Measurements from ENCODE around the gene PTPRH. TPM values are rescaled to one million over a fixed set of nuclear protein-coding genes. Genes with fewer than 3 reads are reported as not detected.

The PTPRH gene
- total and polyA plus RNA-seq, 9 of the 15 experiments (the other 6 are each of a cell fraction or from before 2014, with no cell fraction given) = 0.87 to 34.3 (median 22.7) TPM

GRCh38 chr19:55176076-55176475 lies 33.2 kb downstream of the PTPRH start (continued):
- TF ChIP-seq ZBTB34 (CRISPR knock-in tag; IDR thresholded peaks at IDR 0.05) = no peak
- no peak for TF ChIP-seq GATAD2B (IDR thresholded peaks at IDR 0.05; ENCODE audit: borderline replicate concordance)
- no peak for TF ChIP-seq BRF2 (IDR thresholded peaks at IDR 0.05; ENCODE audit: borderline replicate concordance, insufficient read depth, insufficient read length)
- TF ChIP-seq LARP7 (IDR thresholded peaks at IDR 0.05) = no peak
- TF ChIP-seq ZBTB7A (IDR thresholded peaks at IDR 0.05; ENCODE audit: borderline replicate concordance, control insufficient read depth, low read depth, low read length) = no peak
- TF ChIP-seq SFPQ (IDR thresholded peaks at IDR 0.05; ENCODE audit: low read depth, low read length) = no peak
- no peak for TF ChIP-seq DIDO1 (tag; IDR thresholded peaks at IDR 0.05; ENCODE audit: low read depth)
- no peak for TF ChIP-seq RNF219 (CRISPR knock-in tag; IDR thresholded peaks at IDR 0.05)
- no peak; a peak in 1 of 4 replicates for TF ChIP-seq MAZ (CRISPR knock-in tag; conservative IDR thresholded peaks at IDR 0.05 in 1 of 2, IDR thresholded peaks at IDR 0.05 in 1 of 2)
- no peak for TF ChIP-seq CREB5 (CRISPR knock-in tag; IDR thresholded peaks at IDR 0.05)
- no peak for TF ChIP-seq SMAD1 (IDR thresholded peaks at IDR 0.05; ENCODE audit: low read depth, low read length, partially characterized antibody)
- 0 out of 4 replicates have a peak, but pooled peaks of 1 of the 2 experiments have one; percentile 35 for TF ChIP-seq TRIM24 (IDR thresholded peaks at IDR 0.05)
- TF ChIP-seq USF1 (CRISPR knock-in tag; IDR thresholded peaks at IDR 0.05) = no peak
- TF ChIP-seq MYNN (IDR thresholded peaks at IDR 0.05) = no peak
- TF ChIP-seq MYNN (CRISPR knock-in tag; IDR thresholded peaks at IDR 0.05) = no peak
- TF ChIP-seq THAP12 (CRISPR knock-in tag; IDR thresholded peaks at IDR 0.05) = no peak
- no peak for TF ChIP-seq KAT8 (IDR thresholded peaks at IDR 0.05; ENCODE audit: low read depth)

Measured in K562 (cell line).